ENCODE data around the gene OSBPL2. TPM values are rescaled to one million over a fixed set of nuclear protein-coding genes. Genes with fewer than 3 reads are reported as not detected.

OSBPL2 gene
- total RNA-seq, 4 donors from 2014 or later = 25.3 to 43.1 (median 27.6) TPM

- no peak for TF ChIP-seq CTCF (IDR thresholded peaks at IDR 0.05; ENCODE audit: low read depth)
Measured at GRCh38 chr20:62287759-62288534, 49.6 kb downstream of the OSBPL2 start.

- TF ChIP-seq CTCF (IDR thresholded peaks at IDR 0.05; ENCODE audit: low read depth) = no peak
Measured at GRCh38 chr20:62288535-62289105, 50.3 kb downstream of the OSBPL2 start.

- TF ChIP-seq CTCF (IDR thresholded peaks at IDR 0.05; ENCODE audit: low read depth) = no peak
Measured at GRCh38 chr20:62289131-62289530, 50.8 kb downstream of the OSBPL2 start.

- TF ChIP-seq CTCF (IDR thresholded peaks at IDR 0.05; ENCODE audit: low read depth) = no peak
Measured at GRCh38 chr20:62289898-62290297, 51.6 kb downstream of the OSBPL2 start.

- TF ChIP-seq CTCF (IDR thresholded peaks at IDR 0.05; ENCODE audit: low read depth) = no peak
Measured at GRCh38 chr20:62291251-62292066, 53.1 kb downstream of the OSBPL2 start.

GRCh38 chr20:62292108-62292507 is 53.8 kb downstream of the OSBPL2 start:
- TF ChIP-seq CTCF (IDR thresholded peaks at IDR 0.05; ENCODE audit: low read depth) = no peak

Measured in subcutaneous adipose tissue (tissue), 4 donors.